Measurements from ENCODE around the gene MPHOSPH6. TPM values are rescaled to one million over a fixed set of nuclear protein-coding genes. Genes with fewer than 3 reads are reported as not detected.

MPHOSPH6 gene
- total RNA-seq, 1 experiment from 2014 or later = 40.4 TPM

GRCh38 chr16:82129881-82130280 lies 40.1 kb downstream of the MPHOSPH6 start:
- no peak overlapping the region for H3K27ac Mint-ChIP-seq (ENCODE audit: unreplicated experiment)
- H3K4me3 Mint-ChIP-seq (ENCODE audit: low read depth, unreplicated experiment) = no peak overlapping the region
- intact Hi-C loops (cut with micrococcal nuclease; ENCODE audit: unreplicated experiment) = no loop called here
- H3K9me3 Mint-ChIP-seq (ENCODE audit: low read depth, unreplicated experiment) = no peaks in the 10 kb centered on the region
- no peaks in the 10 kb centered on the region for H3K27me3 Mint-ChIP-seq (ENCODE audit: unreplicated experiment)
- CTCF ChIA-PET = no interaction called here
- TF ChIP-seq, protein P1, sequence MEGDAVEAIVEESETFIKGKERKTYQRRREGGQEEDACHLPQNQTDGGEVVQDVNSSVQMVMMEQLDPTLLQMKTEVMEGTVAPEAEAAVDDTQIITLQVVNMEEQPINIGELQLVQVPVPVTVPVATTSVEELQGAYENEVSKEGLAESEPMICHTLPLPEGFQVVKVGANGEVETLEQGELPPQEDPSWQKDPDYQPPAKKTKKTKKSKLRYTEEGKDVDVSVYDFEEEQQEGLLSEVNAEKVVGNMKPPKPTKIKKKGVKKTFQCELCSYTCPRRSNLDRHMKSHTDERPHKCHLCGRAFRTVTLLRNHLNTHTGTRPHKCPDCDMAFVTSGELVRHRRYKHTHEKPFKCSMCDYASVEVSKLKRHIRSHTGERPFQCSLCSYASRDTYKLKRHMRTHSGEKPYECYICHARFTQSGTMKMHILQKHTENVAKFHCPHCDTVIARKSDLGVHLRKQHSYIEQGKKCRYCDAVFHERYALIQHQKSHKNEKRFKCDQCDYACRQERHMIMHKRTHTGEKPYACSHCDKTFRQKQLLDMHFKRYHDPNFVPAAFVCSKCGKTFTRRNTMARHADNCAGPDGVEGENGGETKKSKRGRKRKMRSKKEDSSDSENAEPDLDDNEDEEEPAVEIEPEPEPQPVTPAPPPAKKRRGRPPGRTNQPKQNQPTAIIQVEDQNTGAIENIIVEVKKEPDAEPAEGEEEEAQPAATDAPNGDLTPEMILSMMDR (IDR thresholded peaks at IDR 0.05; ENCODE audit: unreplicated experiment) = no peak
- H3K4me1 Mint-ChIP-seq (ENCODE audit: low read depth, unreplicated experiment) = no peaks in the 10 kb centered on the region
- no TSS peak for BruUV-seq (replicated peaks)
- H3K36me3 Mint-ChIP-seq (ENCODE audit: insufficient read depth, unreplicated experiment) = no peaks in the 10 kb centered on the region
- no peak for DNase-seq

DNA sequence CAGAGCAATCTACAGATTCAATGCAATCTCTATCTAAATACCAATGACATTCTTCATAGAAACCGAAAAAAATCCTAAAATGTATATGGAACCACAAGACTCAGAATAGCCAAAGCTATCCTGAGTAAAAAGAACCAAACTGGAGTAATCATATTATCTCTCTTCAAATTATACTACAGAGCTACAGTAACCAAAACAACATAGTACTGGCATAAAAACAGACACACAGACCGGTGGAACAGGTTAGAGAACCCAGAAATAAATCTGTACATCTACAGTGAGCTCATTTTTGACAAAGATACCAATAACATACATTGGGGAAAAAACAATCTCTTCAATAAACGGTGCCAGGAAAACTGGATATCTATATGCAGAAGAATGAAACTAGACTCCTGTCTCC lies 45.4 kb downstream of the MPHOSPH6 start:
- no peaks in the 10 kb centered on the region for H3K4me1 Mint-ChIP-seq (ENCODE audit: low read depth, unreplicated experiment)
- CTCF ChIA-PET = no interaction called here
- no peak overlapping the region for H3K4me3 Mint-ChIP-seq (ENCODE audit: low read depth, unreplicated experiment)
- no peaks in the 10 kb centered on the region for H3K36me3 Mint-ChIP-seq (ENCODE audit: insufficient read depth, unreplicated experiment)
- H3K27me3 Mint-ChIP-seq (ENCODE audit: unreplicated experiment) = no peaks in the 10 kb centered on the region
- TF ChIP-seq, protein P1 (IDR thresholded peaks at IDR 0.05; ENCODE audit: unreplicated experiment) = no peak
- DNase-seq = no peak
- H3K9me3 Mint-ChIP-seq (ENCODE audit: low read depth, unreplicated experiment) = no peaks in the 10 kb centered on the region
- H3K27ac Mint-ChIP-seq (ENCODE audit: unreplicated experiment) = no peak overlapping the region
- no TSS peak for BruUV-seq (replicated peaks)
- intact Hi-C loops (cut with micrococcal nuclease; ENCODE audit: unreplicated experiment) = no loop called here

GRCh38 chr16:82119405-82119804 lies 50.6 kb downstream of the MPHOSPH6 start:
- Mint-ChIP-seq H3K9me3 (ENCODE audit: low read depth, unreplicated experiment) (no peaks in the 10 kb centered on the region), H3K36me3 (ENCODE audit: insufficient read depth, unreplicated experiment) (no peaks in the 10 kb centered on the region), H3K4me1 (ENCODE audit: low read depth, unreplicated experiment) (no peaks in the 10 kb centered on the region), H3K4me3 (ENCODE audit: low read depth, unreplicated experiment) (no peak overlapping the region), H3K27me3 (ENCODE audit: unreplicated experiment) (no peaks in the 10 kb centered on the region), H3K27ac (ENCODE audit: unreplicated experiment) (no peak overlapping the region)
- no TSS peak for BruUV-seq (replicated peaks)
- intact Hi-C loops (cut with micrococcal nuclease; ENCODE audit: unreplicated experiment) = no loop called here
- no peak for DNase-seq
- CTCF ChIA-PET = no interaction called here
- TF ChIP-seq, protein P1 (IDR thresholded peaks at IDR 0.05; ENCODE audit: unreplicated experiment) = no peak

DNA sequence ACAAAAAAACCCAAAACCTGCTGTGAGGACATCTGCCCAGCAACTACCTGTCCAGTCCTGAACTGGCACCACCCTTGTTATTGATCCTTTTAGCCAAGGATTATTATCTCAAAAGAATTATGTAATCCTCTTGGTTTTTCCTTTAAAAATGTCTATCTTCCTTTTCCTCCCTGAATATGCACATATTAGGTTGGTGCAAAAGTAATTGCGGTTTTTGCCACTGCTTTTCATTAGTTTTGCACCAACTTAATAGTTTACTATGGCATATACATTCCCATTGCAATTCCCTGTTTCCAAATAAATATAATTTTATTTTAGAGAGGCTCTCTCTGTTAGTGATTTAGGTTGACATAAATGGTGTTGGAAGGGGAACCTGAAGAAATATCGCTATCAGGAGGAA lies 51.3 kb downstream of the MPHOSPH6 start:
- intact Hi-C loops (cut with micrococcal nuclease; ENCODE audit: unreplicated experiment) = no loop called here
- Mint-ChIP-seq H3K36me3 (ENCODE audit: insufficient read depth, unreplicated experiment) (no peaks in the 10 kb centered on the region), H3K4me1 (ENCODE audit: low read depth, unreplicated experiment) (no peaks in the 10 kb centered on the region), H3K4me3 (ENCODE audit: low read depth, unreplicated experiment) (no peak overlapping the region), H3K9me3 (ENCODE audit: low read depth, unreplicated experiment) (no peaks in the 10 kb centered on the region), H3K27ac (ENCODE audit: unreplicated experiment) (no peak overlapping the region), H3K27me3 (ENCODE audit: unreplicated experiment) (no peaks in the 10 kb centered on the region)
- BruUV-seq (replicated peaks) = no TSS peak
- TF ChIP-seq, protein P1 (IDR thresholded peaks at IDR 0.05; ENCODE audit: unreplicated experiment) = no peak
- no peak for DNase-seq
- CTCF ChIA-PET = no interaction called here

DNA sequence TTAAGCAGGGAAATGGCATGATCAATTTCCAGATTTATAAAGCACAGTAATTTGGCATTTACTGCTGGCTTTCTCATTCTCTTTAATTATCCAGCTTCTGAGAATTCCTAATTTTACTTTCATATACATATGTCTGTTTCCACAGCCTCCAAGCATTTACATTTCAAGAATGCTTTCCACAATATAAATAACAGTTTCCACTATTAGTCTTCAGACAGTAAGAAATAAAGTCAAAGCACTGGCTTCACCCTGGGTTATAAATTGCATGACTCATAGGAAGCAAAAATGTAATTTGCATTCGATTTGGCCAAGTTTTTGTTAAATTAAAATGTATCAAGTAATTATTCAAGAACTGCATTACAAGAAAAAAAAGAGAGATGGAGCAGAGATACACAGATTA lies 53.5 kb downstream of the MPHOSPH6 start:
- Mint-ChIP-seq H3K9me3 (ENCODE audit: low read depth, unreplicated experiment) (no peaks in the 10 kb centered on the region), H3K4me3 (ENCODE audit: low read depth, unreplicated experiment) (no peak overlapping the region), H3K4me1 (ENCODE audit: low read depth, unreplicated experiment) (peaks cover 9% of the 10 kb centered on the region), H3K27ac (ENCODE audit: unreplicated experiment) (no peak overlapping the region), H3K27me3 (ENCODE audit: unreplicated experiment) (no peaks in the 10 kb centered on the region), H3K36me3 (ENCODE audit: insufficient read depth, unreplicated experiment) (no peaks in the 10 kb centered on the region)
- no peak for DNase-seq
- TF ChIP-seq, protein P1 (IDR thresholded peaks at IDR 0.05; ENCODE audit: unreplicated experiment) = no peak
- no TSS peak for BruUV-seq (replicated peaks)
- CTCF ChIA-PET = no interaction called here
- intact Hi-C loops (cut with micrococcal nuclease; ENCODE audit: unreplicated experiment) = no loop called here

All from Calu3 (cell line).